Epithelial cell of esophagus (primary cell): ENCODE data around the gene IL2RA.
"Not testable (repeated sequence)": the region's sequence is repeated elsewhere in the genome, so short reads cannot be mapped to it uniquely, and the experiment has no call there.

ENCODE experiments used
- DNase-seq: peaks from one replicate; pipeline ENCODE4 v3.0.0; 2010; ENCODE audit warnings: low read depth
- H3K4me3 ChIP-seq: 2 replicates; pipeline ENCODE4 v1.5.1; 2011; ENCODE audit warnings: mild to moderate bottlenecking, low read length, control low read depth
- CTCF ChIP-seq: IDR thresholded peaks from 2 replicates; pipeline ENCODE4 v1.5.1; 2011; ENCODE audit warnings: low read depth, mild to moderate bottlenecking, low read length, control low read depth, inconsistent platforms; ENCODE audit not compliant: insufficient read depth; ENCODE audit errors: missing control alignments

Gene IL2RA

DNA sequence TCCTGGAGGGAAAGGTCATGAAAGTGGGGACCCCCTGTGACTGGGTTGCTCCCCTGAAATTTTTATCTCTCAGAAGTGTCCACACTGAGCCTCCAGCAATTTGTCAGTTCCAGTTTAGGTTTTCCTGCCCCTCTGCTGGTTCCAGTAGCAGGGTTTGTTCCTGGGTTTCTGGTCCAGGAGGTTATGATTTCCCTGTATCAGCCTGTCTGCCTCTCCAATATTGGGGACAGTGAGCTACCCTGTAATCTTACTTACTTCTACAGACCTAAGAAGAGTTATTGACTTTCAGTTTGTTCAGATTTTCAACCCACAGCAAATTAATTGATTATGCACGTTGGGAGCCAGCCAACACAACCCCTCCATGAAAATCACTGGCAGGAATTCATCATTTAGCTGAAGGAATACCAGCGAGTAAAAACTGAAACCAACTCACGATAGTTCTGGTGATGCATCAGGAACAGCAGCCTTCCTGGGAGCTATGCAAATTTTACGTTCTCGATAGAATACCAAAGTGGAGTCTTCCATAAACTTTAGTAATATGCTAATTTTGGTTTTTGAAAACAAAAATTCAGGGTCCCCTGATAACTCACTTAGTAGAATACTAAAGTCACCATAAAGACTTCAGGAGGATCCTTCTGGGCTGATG lies 53.5 kb downstream of the IL2RA start:
- H3K4me3 ChIP-seq = no peak overlapping the region
- no peak for DNase-seq
- TF ChIP-seq CTCF = no peak

GRCh38 chr10:6006991-6007390 lies 55.2 kb downstream of the IL2RA start:
- no peak for TF ChIP-seq CTCF
- H3K4me3 ChIP-seq = no peak overlapping the region
- DNase-seq = no peak

GRCh38 chr10:6006546-6006945 lies 55.6 kb downstream of the IL2RA start:
- TF ChIP-seq CTCF = no peak
- no peak overlapping the region for H3K4me3 ChIP-seq
- no peak for DNase-seq

GRCh38 chr10:6005856-6006395 lies 56.2 kb downstream of the IL2RA start:
- no peak overlapping the region for H3K4me3 ChIP-seq
- TF ChIP-seq CTCF = no peak
- no peak for DNase-seq

DNA sequence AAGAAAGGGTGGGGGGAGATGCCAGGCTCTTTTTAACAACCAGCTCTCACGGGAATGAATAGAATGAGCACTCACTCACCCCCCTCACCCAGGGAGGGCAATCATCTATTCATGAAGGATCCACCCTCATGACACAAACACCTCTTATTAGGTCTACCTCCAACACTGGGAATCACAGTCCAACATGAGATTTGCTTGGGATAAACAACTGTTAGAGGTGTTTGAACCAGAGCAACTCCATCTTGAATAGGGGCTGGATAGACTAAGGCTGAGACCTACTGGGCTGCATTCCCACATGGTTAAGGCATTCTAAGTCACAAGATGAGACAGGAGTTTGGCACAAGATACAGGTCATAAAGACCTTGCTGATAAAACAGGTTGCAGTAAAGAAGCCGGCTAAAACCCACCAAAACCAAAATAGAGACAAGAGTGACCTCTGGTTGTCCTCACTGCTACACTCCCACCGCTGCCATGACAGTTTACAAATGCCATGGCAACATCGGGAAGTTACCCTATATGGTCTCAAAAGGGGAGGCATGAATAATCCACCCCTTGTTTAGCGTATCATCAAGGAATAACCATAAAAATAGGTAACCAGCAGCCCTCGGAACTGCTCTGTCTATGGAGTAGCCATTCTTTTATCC lies 56.9 kb downstream of the IL2RA start:
- DNase-seq, H3K4me3 ChIP-seq: not testable (repeated sequence)

- no peak for TF ChIP-seq CTCF
- DNase-seq = no peak
- no peak overlapping the region for H3K4me3 ChIP-seq
Measured at GRCh38 chr10:6002809-6003510, 59.2 kb downstream of the IL2RA start.

GRCh38 chr10:5999440-6000165 lies 62.6 kb downstream of the IL2RA start:
- DNase-seq = no peak
- TF ChIP-seq CTCF = no peak

More at GRCh38 chr10:5999440-6000165, 62.6 kb downstream of the IL2RA start:
- no peak overlapping the region for H3K4me3 ChIP-seq
